Measurements from ENCODE around the gene BCAR1.

Gene BCAR1

GRCh38 chr16:75195811-75196790 lies 55.3 kb downstream of the BCAR1 start:
- DNase-seq (ENCODE audit: low read depth): no peak
- no peak for TF ChIP-seq CTCF (conservative IDR thresholded peaks at IDR 0.05; ENCODE audit: low read length)
- H3K4me3 ChIP-seq (ENCODE audit: low read length): no peak overlapping the region

- TF ChIP-seq CTCF (conservative IDR thresholded peaks at IDR 0.05; ENCODE audit: low read length): no peak
- no peak overlapping the region for H3K4me3 ChIP-seq (ENCODE audit: low read length)
- no peak for DNase-seq (ENCODE audit: low read depth)
Observed at GRCh38 chr16:75193730-75194444, 57.5 kb downstream of the BCAR1 start.

DNA sequence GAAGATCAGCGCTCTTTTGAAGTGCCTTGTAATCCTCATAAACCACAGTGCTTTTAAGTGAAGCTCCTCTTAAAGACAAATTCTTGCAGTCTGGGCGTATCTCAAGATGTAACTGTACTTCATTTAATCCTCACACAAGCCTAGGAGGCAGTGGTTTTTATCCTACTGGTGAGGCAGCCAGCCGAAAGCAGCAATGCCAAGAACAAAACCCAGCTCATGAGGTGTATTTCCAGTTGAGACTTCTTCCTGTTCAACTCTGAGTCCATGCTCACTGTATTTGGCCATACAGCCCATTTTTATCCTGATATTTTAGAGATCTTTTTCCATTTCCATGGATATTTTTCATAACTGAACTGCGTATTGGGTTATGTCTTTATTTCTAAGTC lies 58.2 kb downstream of the BCAR1 start:
- no peak for DNase-seq (ENCODE audit: low read depth)
- H3K4me3 ChIP-seq (ENCODE audit: low read length): no peak overlapping the region
- no peak for TF ChIP-seq CTCF (conservative IDR thresholded peaks at IDR 0.05; ENCODE audit: low read length)

DNA sequence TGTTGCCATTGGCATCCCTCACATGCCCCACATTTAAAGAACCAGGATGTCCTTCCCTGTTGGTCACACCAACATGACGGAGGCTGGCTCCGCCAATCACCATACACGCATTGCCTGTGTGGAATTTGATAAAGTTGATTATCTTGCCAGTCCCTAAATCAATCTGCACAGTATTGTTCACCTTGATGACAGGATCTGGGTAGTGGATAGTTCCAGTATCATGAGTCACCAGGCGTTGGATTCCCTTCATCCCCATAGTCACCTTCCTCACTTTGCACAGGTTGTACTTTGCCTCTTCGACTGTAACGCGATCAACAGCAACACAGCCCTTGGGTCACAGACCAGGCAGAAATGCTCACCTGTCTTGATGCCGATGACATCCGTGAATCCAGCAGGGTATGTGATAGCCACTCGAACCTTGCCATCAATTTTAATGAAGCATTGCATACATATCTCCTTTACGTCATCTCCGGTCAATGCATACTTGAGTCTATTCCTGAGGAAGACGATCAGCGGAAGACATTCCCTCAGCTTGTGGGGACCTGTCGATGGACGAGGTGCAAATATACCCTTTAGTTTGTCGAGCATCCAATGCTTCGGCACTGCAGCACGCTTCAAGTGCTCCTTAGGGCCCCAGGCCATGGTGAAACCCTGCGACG lies 58.7 kb downstream of the BCAR1 start:
- no peak for DNase-seq (ENCODE audit: low read depth)
- TF ChIP-seq CTCF (conservative IDR thresholded peaks at IDR 0.05; ENCODE audit: low read length): no peak

GRCh38 chr16:75189638-75190245 lies 61.7 kb downstream of the BCAR1 start:
- no peak for DNase-seq (ENCODE audit: low read depth)
- no peak for TF ChIP-seq CTCF (conservative IDR thresholded peaks at IDR 0.05; ENCODE audit: low read length)
- no peak overlapping the region for H3K4me3 ChIP-seq (ENCODE audit: low read length)

More for the DNA sequence above, 58.7 kb downstream of the BCAR1 start:
- no peak overlapping the region for H3K4me3 ChIP-seq (ENCODE audit: low read length)

GRCh38 chr16:75188832-75189477 lies 62.5 kb downstream of the BCAR1 start:
- DNase-seq (ENCODE audit: low read depth): no peak
- no peak overlapping the region for H3K4me3 ChIP-seq (ENCODE audit: low read length)
- no peak for TF ChIP-seq CTCF (conservative IDR thresholded peaks at IDR 0.05; ENCODE audit: low read length)
